IPS-18c (cell line): ENCODE results near the gene PLXNA4.

Experiments used
- H3K4me3 ChIP-seq: 2 replicates; pipeline ENCODE4 v1.7.0; 2013; ENCODE audit warnings: low read depth, mild to moderate bottlenecking, low read length, moderate library complexity; ENCODE audit not compliant: insufficient read depth
- H3K9me3 ChIP-seq: one replicate; pipeline ENCODE4 v1.6.1; 2013; ENCODE audit warnings: mild to moderate bottlenecking, low read length, moderate library complexity; ENCODE audit not compliant: control insufficient read depth, insufficient read depth

The PLXNA4 gene

DNA sequence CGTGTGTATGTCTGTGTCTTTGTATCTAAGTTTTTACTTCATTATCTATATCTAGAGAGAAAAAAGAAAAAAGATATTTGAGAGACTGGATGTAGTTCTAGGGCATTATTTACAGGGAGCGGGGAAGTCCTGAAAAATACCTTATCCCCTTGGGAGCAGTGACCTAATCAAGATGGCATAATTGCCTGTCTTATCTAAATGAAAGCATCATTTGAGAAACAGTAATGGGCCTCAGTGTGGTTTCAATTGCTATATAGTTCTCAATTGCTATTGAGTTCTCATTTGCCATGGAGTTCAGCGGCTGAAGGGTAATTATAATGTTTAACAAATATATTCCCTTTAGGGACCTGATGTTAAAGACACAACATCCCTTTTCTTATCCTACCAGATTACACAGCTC lies 216.5 kb downstream of the PLXNA4 start:
- Histone ChIP-seq H3K4me3 (no peak overlapping the region), H3K9me3 (no peaks in the 10 kb centered on the region)

- no peak overlapping the region for H3K4me3 ChIP-seq
These were observed 221.2 kb downstream of the PLXNA4 start for GRCh38 chr7:132355048-132355447.

GRCh38 chr7:132354527-132354926 lies 221.7 kb downstream of the PLXNA4 start:
- H3K9me3 ChIP-seq: no peaks in the 10 kb centered on the region
- H3K4me3 ChIP-seq: no peak overlapping the region

More at GRCh38 chr7:132355048-132355447, 221.2 kb downstream of the PLXNA4 start:
- no peaks in the 10 kb centered on the region for H3K9me3 ChIP-seq

GRCh38 chr7:132353936-132354335 lies 222.3 kb downstream of the PLXNA4 start:
- Histone ChIP-seq H3K9me3 (no peaks in the 10 kb centered on the region), H3K4me3 (no peak overlapping the region)

GRCh38 chr7:132352800-132353199 lies 223.5 kb downstream of the PLXNA4 start:
- Histone ChIP-seq H3K9me3 (no peaks in the 10 kb centered on the region), H3K4me3 (no peak overlapping the region)

GRCh38 chr7:132351954-132352499 lies 224.2 kb downstream of the PLXNA4 start:
- H3K4me3 ChIP-seq: no peak overlapping the region
- H3K9me3 ChIP-seq: no peaks in the 10 kb centered on the region

DNA sequence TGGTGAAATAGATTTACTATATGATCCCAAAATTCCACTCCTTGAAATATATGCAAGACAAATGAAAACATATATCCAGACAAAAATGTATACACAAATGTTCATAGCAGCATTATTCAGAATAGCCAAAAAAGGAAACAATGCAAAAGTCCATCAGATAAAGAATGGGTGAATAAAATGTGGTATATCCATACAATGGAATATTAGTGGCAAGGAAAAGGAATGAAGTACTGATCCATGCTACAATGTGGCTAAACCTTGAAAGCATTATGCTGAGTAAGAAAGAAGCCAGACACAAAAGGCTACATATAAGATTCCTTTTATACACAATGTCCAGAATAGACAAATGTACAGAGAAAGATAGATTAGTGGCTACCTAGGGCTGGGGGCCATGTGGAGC lies 225.5 kb downstream of the PLXNA4 start:
- Histone ChIP-seq H3K4me3 (no peak overlapping the region), H3K9me3 (no peaks in the 10 kb centered on the region)

DNA sequence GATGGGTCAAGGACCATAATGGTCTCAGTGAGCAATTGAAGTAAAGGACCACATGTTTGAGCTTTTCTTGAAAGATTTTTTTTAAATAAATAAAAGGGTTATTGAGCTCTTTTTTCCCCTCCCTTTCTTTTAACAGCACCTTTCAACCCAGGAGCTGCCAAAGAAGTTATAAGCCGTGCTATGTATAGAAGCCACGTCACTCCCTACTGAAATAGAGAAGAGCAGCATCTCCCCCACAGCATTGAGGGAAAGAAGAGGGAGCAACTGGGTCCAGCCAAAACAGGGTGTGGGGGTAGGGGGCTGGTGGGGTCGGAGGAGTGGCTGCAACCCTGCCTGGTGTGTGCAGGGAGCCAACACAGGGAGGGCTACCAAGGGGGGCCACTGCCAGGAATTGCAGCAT lies 227.2 kb downstream of the PLXNA4 start:
- H3K4me3 ChIP-seq: no peak overlapping the region
- H3K9me3 ChIP-seq: no peaks in the 10 kb centered on the region

DNA sequence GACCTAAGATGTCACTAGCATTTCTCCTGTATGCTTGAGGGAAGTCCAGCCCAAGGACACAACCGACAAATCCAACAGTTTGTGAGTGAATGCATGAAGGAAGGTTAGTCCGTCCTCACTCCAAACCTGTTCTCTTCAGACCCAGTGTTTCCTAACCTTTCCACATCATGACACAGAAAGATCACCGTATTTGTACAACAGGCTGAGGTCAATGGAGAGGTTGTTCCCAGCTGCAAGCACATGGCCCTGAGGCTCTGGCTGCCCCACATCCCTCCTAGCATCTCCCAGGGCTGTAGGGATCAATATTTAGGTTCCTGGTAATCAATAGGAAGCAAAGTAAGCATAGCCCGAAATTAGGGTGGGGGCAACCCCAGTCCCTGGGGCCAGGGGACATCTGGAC lies 227.9 kb downstream of the PLXNA4 start:
- Histone ChIP-seq H3K4me3 (no peak overlapping the region), H3K9me3 (no peaks in the 10 kb centered on the region)

DNA sequence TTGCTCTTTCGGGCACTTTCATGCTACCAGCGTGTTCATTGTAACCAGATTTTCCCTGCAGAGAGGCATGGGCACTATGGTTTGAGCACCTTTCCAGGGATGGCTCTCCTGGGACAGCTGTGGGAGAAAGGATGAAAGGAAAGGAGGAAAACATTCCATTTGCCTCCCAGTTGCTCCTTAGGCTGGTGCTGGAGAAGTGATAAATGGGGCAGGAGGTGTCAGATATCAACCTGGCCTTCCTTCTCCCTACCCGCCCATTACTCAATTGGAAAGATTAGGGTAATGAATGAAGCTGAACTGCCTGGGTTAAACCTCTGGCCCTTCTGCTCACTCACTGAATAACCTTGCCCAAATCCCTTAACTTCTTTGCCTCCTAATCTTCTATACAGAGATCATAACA lies 228.4 kb downstream of the PLXNA4 start:
- Histone ChIP-seq H3K9me3 (no peaks in the 10 kb centered on the region), H3K4me3 (no peak overlapping the region)

GRCh38 chr7:132347123-132347522 lies 229.1 kb downstream of the PLXNA4 start:
- Histone ChIP-seq H3K9me3 (no peaks in the 10 kb centered on the region), H3K4me3 (no peak overlapping the region)

DNA sequence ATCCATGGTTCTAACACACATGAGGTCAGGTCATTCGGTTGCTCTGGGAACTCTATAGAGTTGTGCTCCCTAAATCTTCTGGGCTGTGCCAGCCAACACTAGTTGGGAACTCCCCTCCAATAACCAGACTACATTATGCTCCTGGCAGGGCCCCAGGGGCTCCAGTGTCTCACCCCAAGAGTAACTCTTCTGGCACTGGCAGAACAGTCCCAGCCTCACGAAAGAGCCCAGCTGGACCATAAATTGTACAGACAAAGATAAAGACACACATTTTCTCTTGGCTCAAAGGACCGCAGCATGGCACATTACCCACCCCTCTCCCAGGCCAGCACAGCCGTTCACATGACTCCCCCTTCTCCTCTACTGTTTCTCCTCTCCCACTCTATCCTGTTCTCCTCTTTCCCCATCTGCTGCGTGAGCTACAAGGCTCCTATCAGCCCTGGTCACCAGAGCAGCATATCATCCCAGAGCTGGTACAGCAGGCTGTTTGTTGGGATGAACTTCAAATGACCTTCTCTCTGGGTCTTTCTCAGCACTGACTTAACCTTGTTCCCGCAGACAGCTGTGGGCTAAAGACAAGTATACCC lies 230.6 kb downstream of the PLXNA4 start:
- H3K9me3 ChIP-seq: no peaks in the 10 kb centered on the region
- no peak overlapping the region for H3K4me3 ChIP-seq

DNA sequence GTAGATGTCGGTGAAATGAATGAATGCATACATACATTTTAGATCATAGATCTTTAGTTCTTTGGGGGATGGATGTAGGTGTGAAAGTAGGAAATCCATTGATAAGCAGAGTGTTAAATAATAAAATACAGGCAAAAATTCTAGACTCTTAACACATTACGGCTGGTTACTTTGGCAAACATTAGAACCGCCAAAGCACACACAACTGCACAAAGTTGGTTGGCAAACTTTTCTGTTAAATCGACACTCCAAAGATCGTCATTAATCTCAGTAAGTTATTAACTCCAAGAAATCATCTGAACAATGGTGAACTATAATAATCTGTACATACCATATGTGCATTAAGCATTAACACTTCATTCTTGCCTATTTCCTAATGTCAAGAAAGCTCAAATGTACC lies 231.2 kb downstream of the PLXNA4 start:
- Histone ChIP-seq H3K9me3 (no peaks in the 10 kb centered on the region), H3K4me3 (no peak overlapping the region)

- no peaks in the 10 kb centered on the region for H3K9me3 ChIP-seq
- H3K4me3 ChIP-seq: no peak overlapping the region
These were observed 233.1 kb downstream of the PLXNA4 start for GRCh38 chr7:132343199-132343598.

DNA sequence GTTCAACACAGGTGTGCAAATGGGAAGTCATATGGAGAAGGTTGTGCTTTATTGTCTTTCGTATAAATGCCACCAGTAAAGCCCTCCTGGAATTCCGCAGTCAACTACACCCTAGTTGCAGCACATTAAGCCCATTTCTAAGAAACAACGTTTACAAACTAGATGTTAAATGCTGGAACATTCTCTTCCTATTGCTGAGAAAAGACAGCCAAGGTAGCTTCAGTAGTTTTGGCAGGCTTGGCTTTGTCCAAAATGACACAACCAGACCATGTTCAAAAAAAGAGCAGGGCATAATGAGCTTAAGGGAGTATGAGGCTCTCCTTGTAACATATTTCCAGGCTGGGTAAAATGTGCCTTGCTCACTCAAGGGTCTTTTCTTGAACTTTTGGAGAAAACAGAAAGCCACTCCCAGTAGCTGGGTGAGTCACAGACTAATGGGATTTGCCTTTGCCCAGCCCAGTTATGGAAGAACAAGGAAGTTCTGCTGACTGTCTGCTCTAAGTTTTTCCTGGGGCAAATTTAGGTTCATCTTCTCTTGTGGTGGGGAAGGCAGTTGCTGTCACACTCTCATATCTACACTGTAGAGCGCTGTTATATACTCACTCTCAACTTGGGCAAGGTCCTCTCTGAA lies 238.7 kb downstream of the PLXNA4 start:
- no peak overlapping the region for H3K4me3 ChIP-seq

GRCh38 chr7:132336797-132337196 lies 239.5 kb downstream of the PLXNA4 start:
- Histone ChIP-seq H3K9me3 (no peaks in the 10 kb centered on the region), H3K4me3 (no peak overlapping the region)

More for the DNA sequence above, 238.7 kb downstream of the PLXNA4 start:
- no peaks in the 10 kb centered on the region for H3K9me3 ChIP-seq

GRCh38 chr7:132333301-132333700 lies 243.0 kb downstream of the PLXNA4 start:
- H3K4me3 ChIP-seq: no peak overlapping the region
- no peaks in the 10 kb centered on the region for H3K9me3 ChIP-seq

DNA sequence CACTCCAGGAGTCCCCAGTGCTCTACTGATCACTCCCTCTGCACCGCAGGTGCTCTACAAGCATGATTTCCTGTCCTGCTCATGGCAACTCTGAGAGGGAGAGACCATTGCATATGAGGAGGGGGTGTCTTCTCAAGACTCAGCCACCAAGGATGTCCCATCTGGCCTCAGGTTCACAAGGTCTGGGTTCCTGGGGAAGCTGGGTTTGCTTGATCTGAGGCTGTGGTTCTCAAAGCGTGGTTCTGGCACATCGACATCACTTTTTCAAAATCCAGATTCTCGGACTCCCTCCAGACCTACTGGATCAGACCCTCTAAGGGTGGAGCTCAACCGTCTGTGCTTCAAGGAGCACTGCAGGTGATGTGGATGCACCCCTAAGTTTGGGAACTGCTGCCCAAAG lies 247.5 kb downstream of the PLXNA4 start:
- H3K4me3 ChIP-seq: no peak overlapping the region
- no peaks in the 10 kb centered on the region for H3K9me3 ChIP-seq
